Liver (tissue), 3 donors: Measurements from ENCODE around the gene TARM1.

Source experiments
- GABPA ChIP-seq, 2 donors: IDR thresholded peaks in 1 of 2; conservative IDR thresholded peaks in 1 of 2; 2 replicates each; pipeline ENCODE4 v1.6.1; 2016; ENCODE audit warnings: antibody characterized with exemption in 2 of 2, mild to moderate bottlenecking in 1 of 2, moderate library complexity in 1 of 2
- SP1 ChIP-seq: IDR thresholded peaks from 2 replicates; pipeline ENCODE4 v1.6.1; 2018; ENCODE audit warnings: antibody characterized with exemption, mild to moderate bottlenecking
- TAF1 ChIP-seq: conservative IDR thresholded peaks from 2 replicates; pipeline ENCODE4 v1.6.1; 2016; ENCODE audit warnings: antibody characterized with exemption, mild to moderate bottlenecking
- YY1 ChIP-seq: IDR thresholded peaks from 2 replicates; pipeline ENCODE4 v1.6.1; 2016; ENCODE audit warnings: antibody characterized with exemption, mild to moderate bottlenecking
- TF ChIP-seq, protein P1 (sequence below): fragments of 150-350 bp; IDR thresholded peaks from 2 replicates; pipeline ENCODE4 v1.5.1; 2017; ENCODE audit warnings: improper control_type of control experiment, low read depth, low read length; ENCODE audit not compliant: missing input control
- TF ChIP-seq, protein P2 (sequence below): IDR thresholded peaks from 2 replicates; pipeline ENCODE4 v1.6.1; 2016; ENCODE audit warnings: antibody characterized with exemption, mild to moderate bottlenecking
- donor health status: healthy.
- donor health status: healthy.

DNA sequence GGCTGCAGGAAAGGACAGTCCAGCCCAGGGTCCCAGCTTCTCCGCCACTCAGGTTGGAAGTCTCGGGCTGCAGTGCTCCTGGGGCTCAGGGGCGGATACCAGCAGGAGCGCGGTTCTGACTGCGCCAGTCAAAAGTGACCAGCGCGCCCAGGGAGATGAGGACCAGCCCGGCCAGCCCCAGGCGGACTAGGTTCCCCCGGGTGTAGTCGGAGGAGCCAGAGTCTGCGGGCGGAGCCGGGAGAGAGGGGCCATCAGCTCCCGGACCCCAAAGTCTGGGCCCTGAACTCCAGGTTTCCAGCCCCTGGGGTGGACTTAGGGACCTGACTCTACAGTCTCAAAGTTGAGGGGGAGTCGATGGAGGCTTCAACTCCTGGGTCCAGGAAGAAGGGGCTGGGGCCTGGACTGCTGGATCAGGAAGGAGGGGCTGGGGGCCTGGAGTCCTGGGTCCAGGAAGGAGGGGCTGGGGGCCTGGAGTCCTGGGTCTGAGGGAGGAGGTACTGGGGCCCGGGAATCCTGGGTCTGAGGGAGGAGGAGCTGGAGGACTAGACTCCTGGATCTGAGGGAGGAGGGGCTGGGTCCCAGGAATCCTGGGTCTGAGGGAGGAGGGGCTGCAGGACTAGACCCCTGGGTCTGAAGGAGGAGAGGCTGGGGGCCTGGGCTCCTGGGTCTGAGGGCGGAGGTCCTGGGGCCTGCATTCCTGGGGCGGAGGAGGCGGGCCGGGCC, 14.1 kb upstream of the TARM1 start:
- TF ChIP-seq YY1 (no peak), SP1 (no peak), TAF1 (no peak), GABPA (IDR thresholded peaks at IDR 0.05 in 1 of 2, conservative IDR thresholded peaks at IDR 0.05 in 1 of 2) (no peak)
- TF ChIP-seq, protein P1, sequence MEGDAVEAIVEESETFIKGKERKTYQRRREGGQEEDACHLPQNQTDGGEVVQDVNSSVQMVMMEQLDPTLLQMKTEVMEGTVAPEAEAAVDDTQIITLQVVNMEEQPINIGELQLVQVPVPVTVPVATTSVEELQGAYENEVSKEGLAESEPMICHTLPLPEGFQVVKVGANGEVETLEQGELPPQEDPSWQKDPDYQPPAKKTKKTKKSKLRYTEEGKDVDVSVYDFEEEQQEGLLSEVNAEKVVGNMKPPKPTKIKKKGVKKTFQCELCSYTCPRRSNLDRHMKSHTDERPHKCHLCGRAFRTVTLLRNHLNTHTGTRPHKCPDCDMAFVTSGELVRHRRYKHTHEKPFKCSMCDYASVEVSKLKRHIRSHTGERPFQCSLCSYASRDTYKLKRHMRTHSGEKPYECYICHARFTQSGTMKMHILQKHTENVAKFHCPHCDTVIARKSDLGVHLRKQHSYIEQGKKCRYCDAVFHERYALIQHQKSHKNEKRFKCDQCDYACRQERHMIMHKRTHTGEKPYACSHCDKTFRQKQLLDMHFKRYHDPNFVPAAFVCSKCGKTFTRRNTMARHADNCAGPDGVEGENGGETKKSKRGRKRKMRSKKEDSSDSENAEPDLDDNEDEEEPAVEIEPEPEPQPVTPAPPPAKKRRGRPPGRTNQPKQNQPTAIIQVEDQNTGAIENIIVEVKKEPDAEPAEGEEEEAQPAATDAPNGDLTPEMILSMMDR: no peak
- TF ChIP-seq, protein P2, sequence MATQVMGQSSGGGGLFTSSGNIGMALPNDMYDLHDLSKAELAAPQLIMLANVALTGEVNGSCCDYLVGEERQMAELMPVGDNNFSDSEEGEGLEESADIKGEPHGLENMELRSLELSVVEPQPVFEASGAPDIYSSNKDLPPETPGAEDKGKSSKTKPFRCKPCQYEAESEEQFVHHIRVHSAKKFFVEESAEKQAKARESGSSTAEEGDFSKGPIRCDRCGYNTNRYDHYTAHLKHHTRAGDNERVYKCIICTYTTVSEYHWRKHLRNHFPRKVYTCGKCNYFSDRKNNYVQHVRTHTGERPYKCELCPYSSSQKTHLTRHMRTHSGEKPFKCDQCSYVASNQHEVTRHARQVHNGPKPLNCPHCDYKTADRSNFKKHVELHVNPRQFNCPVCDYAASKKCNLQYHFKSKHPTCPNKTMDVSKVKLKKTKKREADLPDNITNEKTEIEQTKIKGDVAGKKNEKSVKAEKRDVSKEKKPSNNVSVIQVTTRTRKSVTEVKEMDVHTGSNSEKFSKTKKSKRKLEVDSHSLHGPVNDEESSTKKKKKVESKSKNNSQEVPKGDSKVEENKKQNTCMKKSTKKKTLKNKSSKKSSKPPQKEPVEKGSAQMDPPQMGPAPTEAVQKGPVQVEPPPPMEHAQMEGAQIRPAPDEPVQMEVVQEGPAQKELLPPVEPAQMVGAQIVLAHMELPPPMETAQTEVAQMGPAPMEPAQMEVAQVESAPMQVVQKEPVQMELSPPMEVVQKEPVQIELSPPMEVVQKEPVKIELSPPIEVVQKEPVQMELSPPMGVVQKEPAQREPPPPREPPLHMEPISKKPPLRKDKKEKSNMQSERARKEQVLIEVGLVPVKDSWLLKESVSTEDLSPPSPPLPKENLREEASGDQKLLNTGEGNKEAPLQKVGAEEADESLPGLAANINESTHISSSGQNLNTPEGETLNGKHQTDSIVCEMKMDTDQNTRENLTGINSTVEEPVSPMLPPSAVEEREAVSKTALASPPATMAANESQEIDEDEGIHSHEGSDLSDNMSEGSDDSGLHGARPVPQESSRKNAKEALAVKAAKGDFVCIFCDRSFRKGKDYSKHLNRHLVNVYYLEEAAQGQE: no peak
